K562 (cell line): Measurements from ENCODE around the gene UNKL. TPM values are rescaled to one million over a fixed set of nuclear protein-coding genes. Genes with fewer than 3 reads are reported as not detected.

Source experiments
- ADNP ChIP-seq: fragments of 200-800 bp; sonication (Bioruptor generic); IDR thresholded peaks from 2 replicates; pipeline ENCODE4 v1.6.1; 2016; ENCODE audit warnings: missing genetic modification characterization, missing compliant biosample characterization
- ARID3A ChIP-seq: IDR thresholded peaks from 2 replicates; pipeline ENCODE4 v1.6.1; 2012; ENCODE audit warnings: low read depth, low read length, improper control_type of control experiment, borderline replicate concordance
- BMI1 ChIP-seq: fragments of 150-350 bp; IDR thresholded peaks from 2 replicates; pipeline ENCODE4 v1.6.1; 2014; ENCODE audit warnings: low read length
- E2F1 ChIP-seq: sonication (generic); formaldehyde crosslinking; IDR thresholded peaks from 2 replicates; pipeline ENCODE4 v1.8.1; 2023; ENCODE audit warnings: mild to moderate bottlenecking, missing genetic modification reagents, moderate library complexity
- ETS1 ChIP-seq: conservative IDR thresholded peaks from 2 replicates; pipeline ENCODE4 v1.6.1; 2011; ENCODE audit warnings: low read depth, mild to moderate bottlenecking, low read length; ENCODE audit not compliant: control insufficient read depth
- GMEB1 ChIP-seq: fragments of 250-450 bp; sonication (Bioruptor Pico); IDR thresholded peaks from 2 replicates; pipeline ENCODE4 v1.4.0; 2020; ENCODE audit warnings: mild to moderate bottlenecking
- HDAC1 ChIP-seq, 2 experiments: fragments of 450-650 bp; IDR thresholded peaks; 2 replicates each; pipeline ENCODE4 v1.6.1; 2016 to 2017; ENCODE audit warnings: inconsistent platforms in 1 of 2, mild to moderate bottlenecking in 1 of 2, moderate library complexity in 1 of 2
- KHSRP ChIP-seq: fragments of 450-650 bp; IDR thresholded peaks from 2 replicates; pipeline ENCODE4 v1.6.1; 2017
- MCM7 ChIP-seq, 2 experiments: fragments of 450-650 bp; IDR thresholded peaks; 2 replicates each; pipeline ENCODE4 v1.6.1; 2016 to 2018
- NFE2 ChIP-seq: IDR thresholded peaks from 2 replicates; pipeline ENCODE4 v1.6.1; 2014; ENCODE audit warnings: antibody characterized with exemption, low read depth
- PTBP1 ChIP-seq: fragments of 200-400 bp; formaldehyde crosslinking; IDR thresholded peaks from 2 replicates; pipeline ENCODE4 v1.6.1; 2017; ENCODE audit warnings: low read depth, low read length
- RCOR1 ChIP-seq, 2 experiments: IDR thresholded peaks; 2 replicates each; pipeline ENCODE4 v1.6.1; 2012; ENCODE audit warnings: low read depth in 2 of 2, low read length in 2 of 2, borderline replicate concordance in 1 of 2, improper control_type of control experiment in 1 of 2
- RFX1 ChIP-seq: fragments of 450-650 bp; IDR thresholded peaks from 2 replicates; pipeline ENCODE4 v1.6.1; 2016; ENCODE audit warnings: mild to moderate bottlenecking, moderate library complexity
- ZBTB34 ChIP-seq: fragments of 250-450 bp; sonication (Bioruptor Pico); IDR thresholded peaks from 2 replicates; pipeline ENCODE4 v1.8.0; 2021; ENCODE audit warnings: mild to moderate bottlenecking, moderate library complexity
- ZHX1 ChIP-seq: fragments of 150-350 bp; conservative IDR thresholded peaks from 2 replicates; pipeline ENCODE4 v1.6.1; 2014; ENCODE audit warnings: low read length
- ZNF507 ChIP-seq: conservative IDR thresholded peaks from 2 replicates; pipeline ENCODE4 v1.6.1; 2017; ENCODE audit warnings: missing genetic modification characterization, missing compliant biosample characterization
- ZNF699 ChIP-seq: fragments of 250-450 bp; sonication (Bioruptor Pico); IDR thresholded peaks from 2 replicates; pipeline ENCODE4 v1.8.0; 2021; ENCODE audit warnings: mild to moderate bottlenecking, moderate library complexity; ENCODE audit not compliant: insufficient replicate concordance
- ZZZ3 ChIP-seq: fragments of 450-650 bp; IDR thresholded peaks from 2 replicates; pipeline ENCODE4 v1.6.1; 2016; ENCODE audit warnings: antibody characterized with exemption, mild to moderate bottlenecking, moderate library complexity
- polyA plus RNA-seq, 8 experiments: library from polyadenylated mRNA; depleted of rRNA in 4 of 8; stranded (reverse) in 5 of 8; unstranded in 3 of 8; fragments of >200 nt; fragmentation: Nextera tagmentation in 2 of 8; fragmentation: Illumina TruSeq in 1 of 8; extraction: Ambion mirVana in 2 of 8; extraction: Trizol in 1 of 8; gene quantifications; 2 replicates each; pipeline versions ENCODE4 v1.2.1 to v1.2.3, GENCODE V29; 2011 to 2014; ENCODE audit warnings: inconsistent platforms in 1 of 8, missing spikeins in 1 of 8
- total RNA-seq, 7 experiments: library from RNA; depleted of rRNA in 6 of 7; stranded (reverse); fragments of >200 nt in 6 of 7; fragmentation: Illumina TruSeq in 2 of 7; extraction: Trizol in 2 of 7; gene quantifications; 2 replicates each; pipeline versions ENCODE4 v1.2.1 to v1.2.3, GENCODE V29; 2011 to 2021; ENCODE audit warnings: low replicate concordance in 1 of 7

Gene UNKL
- total and polyA plus RNA-seq, 9 of the 15 experiments (the other 6 are each of a cell fraction or from before 2014, with no cell fraction given) = 0.37 to 30.2 (median 5.1) TPM

GRCh38 chr16:1331712-1332617, 82.5 kb downstream of the UNKL start (continued):
- TF ChIP-seq BMI1 = peak; percentile 84
- no peak for TF ChIP-seq PTBP1
- no peak for TF ChIP-seq ZNF699
- TF ChIP-seq ETS1 = peak; percentile 94
- TF ChIP-seq GMEB1 (CRISPR knock-in tag) = no peak
- no peak for TF ChIP-seq RCOR1 (IDR thresholded peaks at IDR 0.05; ENCODE audit: borderline replicate concordance in 1 of 2, low read depth in 2 of 2, low read length in 2 of 2)
- TF ChIP-seq HDAC1 (IDR thresholded peaks at IDR 0.05) = no peak
- TF ChIP-seq ZZZ3 = no peak
- TF ChIP-seq ZBTB34 (CRISPR knock-in tag) = no peak
- no peak for TF ChIP-seq KHSRP
- no peak for TF ChIP-seq ADNP (tag)
- no peak for TF ChIP-seq ZHX1
- TF ChIP-seq RFX1 = peak; percentile 99
- no peak for TF ChIP-seq E2F1
- no peak for TF ChIP-seq MCM7 (IDR thresholded peaks at IDR 0.05)
- TF ChIP-seq ARID3A = no peak
- TF ChIP-seq NFE2 = no peak
- no peak for TF ChIP-seq ZNF507 (tag)
